ENCODE results near the gene RPTOR.

Gene RPTOR

GRCh38 chr17:80948976-80949450 is 404.4 kb downstream of the RPTOR start:
- no peak for DNase-seq (ENCODE audit: low spot score)
- Histone ChIP-seq H3K4me3 (peak overlapping the region; percentile 7), H3K27ac (peak overlapping the region; percentile 61 to 79)
- TF ChIP-seq CTCF (IDR thresholded peaks at IDR 0.05) = no peak

GRCh38 chr17:80949451-80950421 is 405.1 kb downstream of the RPTOR start:
- Histone ChIP-seq H3K27ac (peak overlapping the region; percentile 61 to 79), H3K4me3 (peak overlapping the region; percentile 7)
- DNase-seq (ENCODE audit: low spot score) = no peak
- TF ChIP-seq CTCF (IDR thresholded peaks at IDR 0.05) = no peak

- Histone ChIP-seq H3K27ac (peak overlapping the region in 1 of 2 donors; percentile 79), H3K4me3 (no peak overlapping the region)
Observed at GRCh38 chr17:80950466-80951120, 406.0 kb downstream of the RPTOR start.

GRCh38 chr17:80951121-80952090 is 406.8 kb downstream of the RPTOR start:
- no peak overlapping the region for H3K4me3 ChIP-seq
- TF ChIP-seq CTCF (IDR thresholded peaks at IDR 0.05) = no peak
- H3K27ac ChIP-seq = no peak overlapping the region
- DNase-seq (ENCODE audit: low spot score) = no peak

More at GRCh38 chr17:80950466-80951120, 406.0 kb downstream of the RPTOR start:
- no peak for DNase-seq (ENCODE audit: low spot score)
- no peak for TF ChIP-seq CTCF (IDR thresholded peaks at IDR 0.05)

- no peak for DNase-seq (ENCODE audit: low spot score)
- H3K4me3 ChIP-seq = no peak overlapping the region
- no peak for TF ChIP-seq CTCF (IDR thresholded peaks at IDR 0.05)
- no peak overlapping the region for H3K27ac ChIP-seq
Observed at GRCh38 chr17:80952291-80952690, 407.7 kb downstream of the RPTOR start.

GRCh38 chr17:80953471-80954315 is 409.1 kb downstream of the RPTOR start:
- no peak overlapping the region for H3K27ac ChIP-seq
- no peak for DNase-seq (ENCODE audit: low spot score)
- H3K4me3 ChIP-seq = no peak overlapping the region
- TF ChIP-seq CTCF (IDR thresholded peaks at IDR 0.05) = no peak

Measured in coronary artery (tissue), 2 donors.